Endothelial cell (in vitro differentiated cells): ENCODE results near the gene PGM5. TPM values are rescaled to one million over a fixed set of nuclear protein-coding genes. Genes with fewer than 3 reads are reported as not detected.

ENCODE experiments used
- DNase-seq: peaks from one replicate; pipeline ENCODE4 v3.0.0; 2021; ENCODE audit warnings: low spot score
- H3K27ac Mint-ChIP-seq: one replicate; pipeline ENCODE4 v1.8.0; 2021; ENCODE audit warnings: mixed read lengths, inconsistent platforms; ENCODE audit not compliant: unreplicated experiment
- H3K27me3 Mint-ChIP-seq: one replicate; pipeline ENCODE4 v1.8.0; 2021; ENCODE audit warnings: mild to moderate bottlenecking, moderate library complexity, mixed read lengths, inconsistent platforms; ENCODE audit not compliant: unreplicated experiment
- H3K36me3 Mint-ChIP-seq: one replicate; pipeline ENCODE4 v1.8.0; 2021; ENCODE audit warnings: mild to moderate bottlenecking, low read depth, mixed read lengths, inconsistent platforms; ENCODE audit not compliant: unreplicated experiment
- H3K4me1 Mint-ChIP-seq: one replicate; pipeline ENCODE4 v1.8.0; 2021; ENCODE audit warnings: mild to moderate bottlenecking, mixed read lengths, inconsistent platforms; ENCODE audit not compliant: unreplicated experiment
- H3K4me3 Mint-ChIP-seq: one replicate; pipeline ENCODE4 v1.8.0; 2021; ENCODE audit warnings: mild to moderate bottlenecking, mixed read lengths, inconsistent platforms; ENCODE audit not compliant: unreplicated experiment
- H3K9me3 Mint-ChIP-seq: one replicate; pipeline ENCODE4 v1.8.0; 2021; ENCODE audit warnings: mixed read lengths, inconsistent platforms; ENCODE audit not compliant: unreplicated experiment
- total RNA-seq: library from RNA; stranded (reverse); fragmentation: NEBNext Ultra II Directional; extraction: Animal tissue kit (Norgen Biotek cat#: 25700); gene quantifications from one replicate; pipeline ENCODE4 v1.2.1, GENCODE V29; 2021; ENCODE audit not compliant: unreplicated experiment
- TF ChIP-seq, protein P1 (sequence below): fragments of 200-600 bp; sonication (generic); IDR thresholded peaks from one replicate; pipeline ENCODE4 v1.5.0; 2021; ENCODE audit warnings: antibody characterized with exemption; ENCODE audit not compliant: unreplicated experiment

PGM5 gene
- total RNA-seq, 1 donor from 2014 or later = 1.2 TPM

DNA sequence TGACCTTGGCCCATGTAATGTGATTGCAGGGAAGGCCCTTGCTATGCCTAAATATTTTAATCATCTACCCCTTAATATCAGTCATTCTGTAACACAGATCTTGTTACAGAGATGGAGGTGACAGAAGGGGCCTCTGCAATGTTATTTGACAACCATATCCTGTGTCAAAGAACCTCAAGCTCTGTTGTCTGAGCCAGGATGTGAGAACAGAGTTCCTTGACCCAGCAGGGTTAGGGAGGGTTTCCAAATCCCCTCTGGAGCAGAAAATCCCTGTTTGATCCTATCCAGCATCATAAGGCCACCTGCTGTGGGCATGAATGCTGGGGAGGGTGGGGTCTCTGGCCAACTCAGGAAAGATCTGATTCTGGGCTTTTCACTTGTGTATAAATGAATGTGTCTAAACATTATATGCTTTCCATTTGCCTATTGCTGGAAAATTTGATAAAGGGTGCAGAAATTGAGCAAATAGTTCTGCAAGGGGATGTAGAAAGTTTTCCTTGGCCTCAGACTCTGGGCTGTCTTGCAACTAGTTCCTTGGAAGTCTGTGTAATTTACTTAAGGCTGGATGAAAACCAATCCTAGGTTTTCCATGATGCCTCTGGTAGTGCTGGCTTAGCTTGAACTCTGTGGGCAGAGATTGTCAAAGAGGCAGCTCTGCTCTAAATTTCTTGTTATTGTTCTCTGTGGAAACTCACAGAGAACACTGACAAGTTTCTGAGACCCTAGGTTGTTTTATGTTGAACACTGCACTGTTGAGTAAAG lies 71.0 kb downstream of the PGM5 start:
- no peaks in the 10 kb centered on the region for H3K27me3 Mint-ChIP-seq
- no peak for DNase-seq
- TF ChIP-seq, protein P1, sequence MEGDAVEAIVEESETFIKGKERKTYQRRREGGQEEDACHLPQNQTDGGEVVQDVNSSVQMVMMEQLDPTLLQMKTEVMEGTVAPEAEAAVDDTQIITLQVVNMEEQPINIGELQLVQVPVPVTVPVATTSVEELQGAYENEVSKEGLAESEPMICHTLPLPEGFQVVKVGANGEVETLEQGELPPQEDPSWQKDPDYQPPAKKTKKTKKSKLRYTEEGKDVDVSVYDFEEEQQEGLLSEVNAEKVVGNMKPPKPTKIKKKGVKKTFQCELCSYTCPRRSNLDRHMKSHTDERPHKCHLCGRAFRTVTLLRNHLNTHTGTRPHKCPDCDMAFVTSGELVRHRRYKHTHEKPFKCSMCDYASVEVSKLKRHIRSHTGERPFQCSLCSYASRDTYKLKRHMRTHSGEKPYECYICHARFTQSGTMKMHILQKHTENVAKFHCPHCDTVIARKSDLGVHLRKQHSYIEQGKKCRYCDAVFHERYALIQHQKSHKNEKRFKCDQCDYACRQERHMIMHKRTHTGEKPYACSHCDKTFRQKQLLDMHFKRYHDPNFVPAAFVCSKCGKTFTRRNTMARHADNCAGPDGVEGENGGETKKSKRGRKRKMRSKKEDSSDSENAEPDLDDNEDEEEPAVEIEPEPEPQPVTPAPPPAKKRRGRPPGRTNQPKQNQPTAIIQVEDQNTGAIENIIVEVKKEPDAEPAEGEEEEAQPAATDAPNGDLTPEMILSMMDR = no peak
- H3K36me3 Mint-ChIP-seq = no peaks in the 10 kb centered on the region
- H3K9me3 Mint-ChIP-seq = no peaks in the 10 kb centered on the region
- H3K4me1 Mint-ChIP-seq = peaks cover 2% of the 10 kb centered on the region
- H3K27ac Mint-ChIP-seq = no peak overlapping the region
- no peak overlapping the region for H3K4me3 Mint-ChIP-seq

DNA sequence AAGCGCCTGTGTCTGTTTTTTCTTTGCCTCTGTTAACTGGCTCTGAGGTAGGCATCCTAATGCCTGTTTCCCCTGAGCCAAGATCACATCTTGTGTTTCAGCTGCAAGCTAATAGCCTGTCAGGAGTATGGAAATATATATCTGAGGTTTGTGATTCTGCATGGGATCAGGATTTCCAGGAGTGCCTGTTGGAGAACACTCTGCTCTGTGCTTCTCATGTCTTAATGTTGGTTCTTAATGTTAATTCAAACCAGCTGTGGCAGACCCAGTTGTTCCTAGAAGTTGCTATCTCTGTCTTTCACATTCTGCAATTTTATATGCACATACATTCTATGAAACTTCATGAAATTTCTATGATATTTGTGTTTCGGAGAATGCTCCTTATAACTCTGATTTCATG lies 72.1 kb downstream of the PGM5 start:
- Mint-ChIP-seq H3K4me3 (no peak overlapping the region), H3K27ac (no peak overlapping the region), H3K4me1 (peaks cover 2% of the 10 kb centered on the region), H3K9me3 (no peaks in the 10 kb centered on the region), H3K27me3 (no peaks in the 10 kb centered on the region), H3K36me3 (no peaks in the 10 kb centered on the region)
- TF ChIP-seq, protein P1 = no peak
- no peak for DNase-seq

DNA sequence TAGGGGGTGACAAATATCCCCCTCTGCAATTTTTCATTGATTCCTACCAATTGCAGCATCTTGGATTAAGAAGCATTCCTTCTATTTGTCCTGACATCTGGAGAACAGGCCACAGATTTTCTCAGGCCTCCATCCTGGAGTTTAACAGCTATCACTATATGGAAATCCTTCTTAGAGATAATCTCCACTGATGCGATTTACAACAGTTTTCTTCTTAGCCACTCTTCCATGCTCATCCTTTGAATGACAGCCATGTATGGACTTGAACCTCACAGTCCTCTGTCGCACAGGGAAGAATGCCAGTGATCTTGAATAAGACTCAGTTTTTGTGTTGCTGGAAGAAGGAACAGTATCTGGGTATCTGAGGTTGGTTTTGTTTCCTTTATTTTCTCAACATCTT lies 73.2 kb downstream of the PGM5 start:
- TF ChIP-seq, protein P1 = no peak
- H3K27me3 Mint-ChIP-seq = no peaks in the 10 kb centered on the region

DNA sequence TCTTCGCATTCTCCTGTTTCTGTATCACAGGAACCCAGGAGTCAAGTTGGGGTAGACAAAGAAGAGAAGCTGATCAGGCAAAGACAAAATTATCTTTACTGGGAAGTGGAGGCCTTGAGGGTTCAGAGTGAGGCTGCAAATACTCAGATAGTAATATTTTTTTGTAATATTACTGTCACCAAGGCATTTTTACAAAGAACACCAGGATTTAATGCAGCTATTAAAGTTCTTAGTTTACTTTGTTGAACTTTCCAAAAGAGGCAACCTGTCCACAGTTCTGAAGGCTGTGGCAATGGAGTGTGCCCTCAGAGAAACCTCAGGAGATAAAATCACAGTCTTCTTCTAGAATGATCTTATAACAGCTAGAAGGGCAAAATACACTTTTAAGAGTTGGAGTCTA lies 74.9 kb downstream of the PGM5 start:
- TF ChIP-seq, protein P1 = no peak
- H3K4me3 Mint-ChIP-seq = no peak overlapping the region
- no peaks in the 10 kb centered on the region for H3K27me3 Mint-ChIP-seq
- H3K36me3 Mint-ChIP-seq = no peaks in the 10 kb centered on the region
- no peak for DNase-seq
- no peaks in the 10 kb centered on the region for H3K9me3 Mint-ChIP-seq
- peaks cover 2% of the 10 kb centered on the region for H3K4me1 Mint-ChIP-seq
- H3K27ac Mint-ChIP-seq = no peak overlapping the region

More for the DNA sequence above, 73.2 kb downstream of the PGM5 start:
- H3K9me3 Mint-ChIP-seq = no peaks in the 10 kb centered on the region
- peaks cover 2% of the 10 kb centered on the region for H3K4me1 Mint-ChIP-seq
- no peaks in the 10 kb centered on the region for H3K36me3 Mint-ChIP-seq
- H3K4me3 Mint-ChIP-seq = no peak overlapping the region
- H3K27ac Mint-ChIP-seq = no peak overlapping the region
- no peak for DNase-seq

DNA sequence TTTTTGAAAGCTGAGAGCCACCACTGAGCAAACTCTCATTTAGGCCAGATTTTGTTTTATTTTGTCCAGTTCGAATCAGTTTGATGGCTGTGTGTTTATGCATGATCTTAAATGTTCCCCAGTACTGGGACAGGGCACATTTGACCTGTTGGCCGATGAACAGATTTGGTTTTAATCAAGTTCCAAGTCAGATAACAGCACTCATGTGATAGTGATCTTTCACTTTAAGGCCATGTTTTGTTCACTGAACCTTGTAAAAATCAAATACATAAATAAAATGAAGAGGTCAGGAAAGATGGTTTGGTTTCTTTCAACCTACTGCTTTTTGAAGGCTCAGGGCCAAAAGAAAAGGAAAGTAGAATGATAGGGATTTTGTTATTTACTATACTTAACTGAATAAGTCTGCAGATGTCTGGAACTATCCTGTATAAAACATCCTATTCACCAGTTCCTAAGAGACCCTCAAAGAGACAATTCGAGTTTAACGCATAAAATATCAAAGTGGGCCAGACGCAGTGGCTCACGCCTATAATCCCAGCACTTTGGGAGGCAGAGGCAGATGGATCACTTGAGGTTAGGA lies 77.2 kb downstream of the PGM5 start:
- Mint-ChIP-seq H3K27ac (no peak overlapping the region), H3K4me1 (no peaks in the 10 kb centered on the region), H3K27me3 (no peaks in the 10 kb centered on the region), H3K9me3 (no peaks in the 10 kb centered on the region), H3K4me3 (no peak overlapping the region), H3K36me3 (no peaks in the 10 kb centered on the region)
- DNase-seq = no peak
- TF ChIP-seq, protein P1 = no peak
